ENCODE data around the gene NUP43. TPM values are rescaled to one million over a fixed set of nuclear protein-coding genes. Genes with fewer than 3 reads are reported as not detected.

The NUP43 gene
- total and polyA plus RNA-seq, 2 donors = 10.8 to 30.2 TPM

- Histone ChIP-seq H3K4me3 (ENCODE audit: low read depth, low read length) (no peak overlapping the region), H3K36me3 (ENCODE audit: insufficient read depth) (peaks cover 3% of the 10 kb centered on the region), H3K4me1 (ENCODE audit: insufficient read depth) (no peaks in the 10 kb centered on the region), H3K27ac (ENCODE audit: low read depth) (no peak overlapping the region)
- DNase-seq (ENCODE audit: extremely low spot score) = no peak
- 89% methylated on average over 5 of the region's 5 CpGs for WGBS
These were observed 17.7 kb downstream of the NUP43 start for GRCh38 chr6:149728499-149729234.

DNA sequence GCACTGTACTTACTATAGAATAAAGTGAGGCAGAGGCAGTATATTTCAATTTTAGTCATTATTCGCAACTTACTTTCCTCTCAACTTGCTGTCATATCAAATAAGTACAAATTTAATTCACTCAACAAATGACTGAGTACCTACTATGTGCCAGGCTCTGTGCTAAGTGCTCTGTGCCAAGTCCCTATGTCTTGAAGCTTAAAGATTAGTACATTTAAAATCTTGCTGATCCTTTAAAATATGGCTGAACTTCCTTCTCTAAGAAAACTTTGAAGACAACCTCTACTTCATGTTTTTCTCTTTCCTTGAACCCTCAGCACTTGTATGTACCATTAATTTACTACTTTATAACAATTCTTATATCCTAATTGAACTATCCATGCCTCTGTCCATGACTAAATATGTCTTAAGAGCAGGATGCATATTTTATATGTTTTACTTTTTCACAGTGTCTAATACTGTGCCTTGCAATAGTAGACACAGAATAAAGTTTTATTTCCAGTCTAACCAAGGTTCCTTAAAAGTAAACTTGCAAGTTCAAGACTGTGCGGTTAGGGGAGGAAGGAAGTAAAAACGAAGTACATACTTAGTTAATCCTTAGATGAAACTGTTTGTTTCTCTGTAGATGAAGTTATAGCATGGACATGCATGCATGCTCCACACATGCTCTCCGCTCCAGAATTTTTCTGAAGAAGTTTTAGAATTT is 18.4 kb downstream of the NUP43 start:
- Histone ChIP-seq H3K4me3 (ENCODE audit: low read depth, low read length) (no peak overlapping the region), H3K36me3 (ENCODE audit: insufficient read depth) (peaks cover 3% of the 10 kb centered on the region), H3K4me1 (ENCODE audit: insufficient read depth) (no peaks in the 10 kb centered on the region), H3K27ac (ENCODE audit: low read depth) (no peak overlapping the region)
- no peak for DNase-seq (ENCODE audit: extremely low spot score)
- WGBS = 86% methylated on average over 4 of the region's 4 CpGs

DNA sequence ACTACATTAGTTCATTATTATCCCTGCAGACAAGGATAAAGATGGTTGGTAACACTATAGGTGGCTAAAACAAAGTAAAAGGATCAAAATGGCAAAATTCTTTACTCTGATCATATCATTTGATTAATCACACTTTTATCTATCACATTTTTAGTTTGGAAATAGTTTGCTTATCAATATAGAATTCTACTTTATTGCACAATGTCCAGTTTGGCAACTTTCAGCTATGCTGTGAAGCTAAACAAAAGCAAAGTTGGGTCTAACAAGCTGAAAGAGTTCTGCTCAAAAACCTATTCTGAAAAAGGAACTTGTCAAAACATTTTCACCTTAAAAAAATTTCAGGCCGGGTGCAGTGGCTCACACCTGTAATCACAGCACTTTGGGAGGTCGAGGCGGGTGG is 20.5 kb downstream of the NUP43 start:
- Histone ChIP-seq H3K36me3 (ENCODE audit: insufficient read depth) (peaks cover 2% of the 10 kb centered on the region), H3K4me1 (ENCODE audit: insufficient read depth) (no peaks in the 10 kb centered on the region), H3K27ac (ENCODE audit: low read depth) (no peak overlapping the region), H3K4me3 (ENCODE audit: low read depth, low read length) (no peak overlapping the region)
- no peak for DNase-seq (ENCODE audit: extremely low spot score)
- 87% methylated on average over 3 of the region's 3 CpGs for WGBS

DNA sequence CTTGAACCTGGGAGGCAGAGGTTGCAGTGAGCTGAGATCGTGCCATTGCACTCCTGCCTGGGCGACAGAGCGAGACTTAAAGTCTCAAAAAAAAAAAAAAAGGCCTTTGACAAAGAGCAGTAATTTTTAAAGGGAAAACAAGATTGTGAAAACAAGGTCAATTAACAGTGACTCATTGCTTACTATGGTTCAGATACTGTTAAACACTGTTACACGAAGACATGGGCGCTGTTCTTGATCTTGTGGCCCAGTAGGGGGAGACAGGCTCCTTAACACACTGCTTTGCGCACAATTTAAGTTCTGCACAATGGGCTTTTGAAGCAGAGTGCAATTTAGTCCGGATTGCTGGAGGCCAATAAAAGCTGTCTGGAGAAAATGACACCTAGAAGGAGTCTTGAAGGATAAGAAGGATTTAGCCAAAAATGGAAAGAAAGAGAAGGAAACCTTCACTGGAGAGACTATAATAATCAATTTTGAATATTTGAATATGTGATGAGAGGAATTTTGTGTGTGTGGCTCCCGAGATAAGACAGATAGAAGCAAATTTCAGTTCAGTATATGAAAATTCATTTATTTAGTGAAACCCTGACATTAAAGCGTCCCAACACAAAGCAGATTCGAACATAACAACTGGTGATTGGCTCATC is 22.4 kb downstream of the NUP43 start:
- WGBS = 63% methylated on average over 10 of the region's 10 CpGs
- DNase-seq (ENCODE audit: extremely low spot score) = no peak
- Histone ChIP-seq H3K4me3 (ENCODE audit: low read depth, low read length) (no peak overlapping the region), H3K36me3 (ENCODE audit: insufficient read depth) (peaks cover 2% of the 10 kb centered on the region), H3K4me1 (ENCODE audit: insufficient read depth) (no peaks in the 10 kb centered on the region), H3K27ac (ENCODE audit: low read depth) (no peak overlapping the region)

DNA sequence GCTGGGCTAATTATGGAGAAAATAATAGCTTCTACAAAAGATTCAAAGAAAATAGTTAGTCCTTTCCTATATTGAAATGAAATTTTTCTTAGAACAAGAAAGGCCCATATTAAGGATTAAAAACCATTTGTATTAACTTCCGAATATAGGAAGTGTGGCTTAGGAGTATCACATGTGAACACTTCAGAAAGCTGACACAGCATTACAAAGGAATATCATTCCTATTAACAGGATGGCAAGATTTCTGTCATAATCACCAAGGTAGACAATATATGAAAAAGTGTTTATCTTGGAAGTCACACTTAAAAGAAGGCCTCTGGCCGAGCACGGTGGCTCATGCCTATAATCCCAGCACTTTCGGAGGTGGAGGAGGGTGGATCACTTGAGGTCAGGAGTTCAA is 23.1 kb downstream of the NUP43 start:
- 91% methylated on average over 4 of the region's 4 CpGs for WGBS
- Histone ChIP-seq H3K4me3 (ENCODE audit: low read depth, low read length) (no peak overlapping the region), H3K4me1 (ENCODE audit: insufficient read depth) (no peaks in the 10 kb centered on the region), H3K27ac (ENCODE audit: low read depth) (no peak overlapping the region), H3K36me3 (ENCODE audit: insufficient read depth) (no peaks in the 10 kb centered on the region)
- no peak for DNase-seq (ENCODE audit: extremely low spot score)

- no peak overlapping the region for H3K27ac ChIP-seq (ENCODE audit: low read depth)
- DNase-seq (ENCODE audit: extremely low spot score) = no peak
- H3K4me3 ChIP-seq (ENCODE audit: low read depth, low read length) = no peak overlapping the region
- no peaks in the 10 kb centered on the region for H3K36me3 ChIP-seq (ENCODE audit: insufficient read depth)
- 97% methylated on average over 3 of the region's 3 CpGs for WGBS
- H3K4me1 ChIP-seq (ENCODE audit: insufficient read depth) = no peaks in the 10 kb centered on the region
These were observed 26.8 kb downstream of the NUP43 start for GRCh38 chr6:149719531-149719930.

- H3K27ac ChIP-seq (ENCODE audit: low read depth) = peak within 1 kb of the TSS; percentile 100
- under 1% methylated on average over 82 of the region's 82 CpGs for WGBS
- H3K4me1 ChIP-seq (ENCODE audit: insufficient read depth) = no peaks in the 10 kb centered on the region
- H3K36me3 ChIP-seq (ENCODE audit: insufficient read depth) = no peaks in the 10 kb centered on the region
- peak within 1 kb of the TSS; percentile 64 for H3K4me3 ChIP-seq (ENCODE audit: low read depth, low read length)
- peak; percentile 71 for DNase-seq (ENCODE audit: extremely low spot score)
These were observed 28.5 kb downstream of the NUP43 start, which contains the start of gene LATS1 for GRCh38 chr6:149717588-149718458. Gene LATS1, minus strand, starts transcription at chr6:149718101. Its CDS starts 15,975 bp downstream, at chr6:149702126.

- no peaks in the 10 kb centered on the region for H3K4me1 ChIP-seq (ENCODE audit: insufficient read depth)
- 1% methylated on average over 9 of the region's 9 CpGs for WGBS
- H3K4me3 ChIP-seq (ENCODE audit: low read depth, low read length) = peak overlapping the region; percentile 64
These were observed 29.1 kb downstream of the NUP43 start for GRCh38 chr6:149717255-149717587.

DNA sequence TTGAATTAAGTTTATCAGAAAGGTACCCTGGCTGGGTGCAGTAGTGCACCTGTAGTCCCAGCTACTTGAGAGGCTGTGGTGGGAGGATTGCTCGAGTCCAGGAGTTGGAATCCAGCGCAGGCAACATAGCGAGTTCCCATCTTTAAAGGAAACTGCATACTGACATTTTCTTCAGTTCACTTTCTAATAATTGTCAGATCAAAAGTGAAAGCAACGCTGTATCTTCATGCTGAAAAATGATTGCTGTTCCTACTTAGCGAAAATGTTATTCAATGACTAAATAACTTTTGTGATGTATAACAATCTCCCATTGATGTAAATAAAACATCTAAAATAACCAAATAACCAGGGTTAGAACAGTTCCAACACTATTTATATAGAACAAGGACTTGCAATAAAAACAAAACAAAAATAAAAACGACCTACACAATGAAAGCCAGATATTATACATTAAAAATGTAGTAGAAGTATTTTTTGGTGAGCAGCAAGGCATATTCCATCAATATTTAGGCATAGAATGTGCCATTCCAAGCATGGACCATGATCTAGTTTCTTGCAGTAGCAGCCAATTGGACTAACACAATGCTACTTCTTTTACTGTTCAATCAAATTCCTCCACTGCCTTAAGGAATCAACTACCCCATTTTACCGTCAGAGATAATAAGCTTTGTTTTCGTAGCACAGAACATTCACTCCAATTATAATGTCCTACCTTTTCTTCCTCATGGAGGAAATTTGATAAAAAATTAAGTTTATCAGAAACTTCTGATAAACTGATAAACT is 30.0 kb downstream of the NUP43 start:
- Histone ChIP-seq H3K4me1 (ENCODE audit: insufficient read depth) (no peaks in the 10 kb centered on the region), H3K4me3 (ENCODE audit: low read depth, low read length) (peak overlapping the region; percentile 14), H3K27ac (ENCODE audit: low read depth) (no peak overlapping the region), H3K36me3 (ENCODE audit: insufficient read depth) (no peaks in the 10 kb centered on the region)
- DNase-seq (ENCODE audit: extremely low spot score) = no peak
- WGBS = 25% methylated on average over 8 of the region's 8 CpGs

More at GRCh38 chr6:149717255-149717587, 29.1 kb downstream of the NUP43 start:
- Histone ChIP-seq H3K36me3 (ENCODE audit: insufficient read depth) (no peaks in the 10 kb centered on the region), H3K27ac (ENCODE audit: low read depth) (peak overlapping the region; percentile 100)
- no peak for DNase-seq (ENCODE audit: extremely low spot score)

DNA sequence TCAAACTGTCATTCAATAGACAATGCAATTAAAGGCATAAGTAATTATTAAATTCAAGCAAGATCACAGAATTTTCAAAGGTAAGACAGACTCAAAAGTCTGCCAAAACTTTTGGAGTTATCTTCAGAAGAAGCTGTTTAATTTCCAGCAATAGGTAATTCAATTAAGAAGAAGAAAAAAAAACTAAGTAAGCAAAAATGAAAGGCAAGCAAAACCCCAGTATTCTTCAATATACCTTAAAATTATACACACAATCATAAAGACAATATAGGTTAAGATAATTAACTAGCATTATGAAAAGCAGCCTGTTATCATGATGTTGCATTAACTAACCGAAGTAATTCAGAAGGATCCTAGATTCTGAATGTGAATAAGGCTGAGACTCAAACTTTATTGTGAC is 31.9 kb downstream of the NUP43 start:
- DNase-seq (ENCODE audit: extremely low spot score) = no peak
- WGBS = 98% methylated on average over 1 of the region's 1 CpG
- no peak overlapping the region for H3K4me3 ChIP-seq (ENCODE audit: low read depth, low read length)
- no peak overlapping the region for H3K27ac ChIP-seq (ENCODE audit: low read depth)
- no peaks in the 10 kb centered on the region for H3K4me1 ChIP-seq (ENCODE audit: insufficient read depth)
- H3K36me3 ChIP-seq (ENCODE audit: insufficient read depth) = no peaks in the 10 kb centered on the region

DNA sequence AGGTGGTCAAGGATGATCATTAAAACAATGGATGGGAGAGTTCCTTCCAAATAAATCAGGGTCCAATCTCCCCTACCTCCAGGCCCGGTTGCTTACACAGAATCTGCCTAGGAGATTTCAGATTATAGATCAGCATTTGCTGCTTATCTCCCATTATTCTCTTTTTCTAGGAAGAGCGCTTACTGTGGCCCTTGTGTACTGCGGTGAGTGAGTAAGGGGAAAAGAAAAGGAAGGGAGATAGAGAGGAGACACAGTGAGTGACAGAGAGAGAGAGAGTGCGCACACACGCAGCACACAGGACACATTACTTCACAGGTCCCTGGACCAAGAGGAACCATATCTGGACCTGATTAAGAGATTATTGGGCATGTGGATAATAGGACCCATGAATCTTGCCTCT is 34.6 kb downstream of the NUP43 start:
- Histone ChIP-seq H3K36me3 (ENCODE audit: insufficient read depth) (no peaks in the 10 kb centered on the region), H3K4me3 (ENCODE audit: low read depth, low read length) (no peak overlapping the region), H3K27ac (ENCODE audit: low read depth) (no peak overlapping the region), H3K4me1 (ENCODE audit: insufficient read depth) (no peaks in the 10 kb centered on the region)
- DNase-seq (ENCODE audit: extremely low spot score) = no peak
- 97% methylated on average over 5 of the region's 5 CpGs for WGBS

DNA sequence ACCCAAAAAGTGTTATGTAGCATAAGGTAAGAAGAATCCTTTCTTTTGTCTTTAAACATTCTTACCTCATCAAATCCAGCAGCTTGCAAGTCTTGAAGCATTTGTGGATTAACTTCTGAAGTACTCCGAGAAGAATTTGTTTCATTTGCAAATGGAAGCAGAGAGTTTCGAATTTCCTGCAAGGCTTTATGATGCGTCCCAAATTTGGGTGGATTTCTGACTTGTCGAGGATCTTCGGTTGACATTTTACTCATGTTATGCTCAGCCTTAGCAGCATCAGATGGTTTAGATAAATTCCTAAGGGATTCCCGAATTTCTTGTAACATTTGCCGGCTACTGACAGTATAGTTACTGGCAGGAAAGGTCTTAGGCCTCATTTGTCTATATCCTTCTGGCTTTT is 44.6 kb downstream of the NUP43 start:
- 39% methylated on average over 7 of the region's 7 CpGs for WGBS
- H3K4me3 ChIP-seq (ENCODE audit: low read depth, low read length) = no peak overlapping the region
- DNase-seq (ENCODE audit: extremely low spot score) = no peak

GRCh38 chr6:149699150-149699549 is 47.2 kb downstream of the NUP43 start:
- 95% methylated on average over 2 of the region's 2 CpGs for WGBS

More for the DNA sequence above, 44.6 kb downstream of the NUP43 start:
- H3K36me3 ChIP-seq (ENCODE audit: insufficient read depth) = peaks cover 3% of the 10 kb centered on the region
- H3K27ac ChIP-seq (ENCODE audit: low read depth) = no peak overlapping the region
- H3K4me1 ChIP-seq (ENCODE audit: insufficient read depth) = no peaks in the 10 kb centered on the region

More at GRCh38 chr6:149699150-149699549, 47.2 kb downstream of the NUP43 start:
- peaks cover 3% of the 10 kb centered on the region for H3K36me3 ChIP-seq (ENCODE audit: insufficient read depth)
- no peak for DNase-seq (ENCODE audit: extremely low spot score)
- H3K4me3 ChIP-seq (ENCODE audit: low read depth, low read length) = no peak overlapping the region
- H3K4me1 ChIP-seq (ENCODE audit: insufficient read depth) = no peaks in the 10 kb centered on the region
- no peak overlapping the region for H3K27ac ChIP-seq (ENCODE audit: low read depth)

Measured in urinary bladder (tissue), 4 donors.